GM12873 (cell line): Measurements from ENCODE around the gene GSK3A.

Experiments
- CTCF ChIP-seq: IDR thresholded peaks from 2 replicates; pipeline ENCODE4 v1.5.1; 2012; ENCODE audit warnings: low read depth, mild to moderate bottlenecking, moderate library complexity, low read length, control low read depth; ENCODE audit not compliant: insufficient read depth; ENCODE audit errors: missing control alignments

The GSK3A gene

DNA sequence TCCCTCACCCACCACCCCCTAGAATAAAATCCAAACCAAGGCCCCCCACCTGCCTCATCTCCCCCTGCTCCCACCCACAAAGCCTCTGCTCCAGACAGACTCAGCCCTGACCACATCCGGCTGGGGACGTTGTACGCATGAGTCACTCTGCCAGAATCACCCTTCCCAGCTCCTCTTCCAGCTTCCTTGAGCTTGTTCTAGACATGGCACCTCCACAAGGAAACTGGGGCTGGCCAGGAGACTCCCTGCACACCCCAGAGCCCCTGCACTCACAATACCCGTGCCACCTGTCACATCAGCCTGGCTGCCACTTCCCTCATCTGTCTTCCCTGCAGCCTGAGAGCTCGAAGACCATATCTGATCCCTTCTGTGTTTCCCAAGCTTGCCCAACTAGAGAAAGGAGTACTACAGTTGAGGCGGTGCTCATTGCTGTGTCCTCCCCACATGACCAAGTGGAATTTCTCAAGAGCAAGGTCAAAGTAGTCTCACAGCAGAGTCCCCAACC is 34.6 kb downstream of the GSK3A start:
- no peak for TF ChIP-seq CTCF

- TF ChIP-seq CTCF: no peak
These were observed 35.3 kb downstream of the GSK3A start for GRCh38 chr19:42206871-42207755.

GRCh38 chr19:42204664-42205063 is 37.7 kb downstream of the GSK3A start:
- no peak for TF ChIP-seq CTCF

GRCh38 chr19:42203700-42204099 is 38.7 kb downstream of the GSK3A start:
- no peak for TF ChIP-seq CTCF

DNA sequence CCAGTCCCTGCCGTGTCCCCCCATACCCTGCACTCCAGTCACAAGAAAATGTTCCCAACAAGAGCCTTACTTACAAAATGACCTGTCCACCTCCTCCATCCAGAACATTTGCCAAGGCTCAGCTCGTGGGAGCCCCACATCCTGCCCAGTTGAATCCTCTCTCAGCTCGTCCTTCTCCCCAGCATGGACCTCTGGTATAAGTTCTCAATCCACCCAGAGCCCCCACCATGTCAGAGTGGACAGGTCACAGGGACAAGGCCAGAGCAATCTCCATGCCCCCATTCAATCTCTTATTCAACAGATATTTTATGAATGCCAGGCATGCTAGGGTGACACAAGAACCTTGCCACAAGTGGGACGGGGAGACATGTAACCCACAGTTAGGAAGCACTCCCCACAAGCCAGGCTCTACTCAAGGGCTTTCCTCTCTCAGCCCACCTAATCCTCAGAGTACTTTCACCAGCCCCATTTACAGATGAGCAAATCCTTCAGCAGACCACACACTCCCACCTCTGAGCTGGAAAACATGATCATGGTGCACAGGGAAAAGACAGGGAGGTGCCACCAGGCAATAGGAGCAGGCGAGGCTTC is 40.0 kb downstream of the GSK3A start:
- no peak for TF ChIP-seq CTCF

DNA sequence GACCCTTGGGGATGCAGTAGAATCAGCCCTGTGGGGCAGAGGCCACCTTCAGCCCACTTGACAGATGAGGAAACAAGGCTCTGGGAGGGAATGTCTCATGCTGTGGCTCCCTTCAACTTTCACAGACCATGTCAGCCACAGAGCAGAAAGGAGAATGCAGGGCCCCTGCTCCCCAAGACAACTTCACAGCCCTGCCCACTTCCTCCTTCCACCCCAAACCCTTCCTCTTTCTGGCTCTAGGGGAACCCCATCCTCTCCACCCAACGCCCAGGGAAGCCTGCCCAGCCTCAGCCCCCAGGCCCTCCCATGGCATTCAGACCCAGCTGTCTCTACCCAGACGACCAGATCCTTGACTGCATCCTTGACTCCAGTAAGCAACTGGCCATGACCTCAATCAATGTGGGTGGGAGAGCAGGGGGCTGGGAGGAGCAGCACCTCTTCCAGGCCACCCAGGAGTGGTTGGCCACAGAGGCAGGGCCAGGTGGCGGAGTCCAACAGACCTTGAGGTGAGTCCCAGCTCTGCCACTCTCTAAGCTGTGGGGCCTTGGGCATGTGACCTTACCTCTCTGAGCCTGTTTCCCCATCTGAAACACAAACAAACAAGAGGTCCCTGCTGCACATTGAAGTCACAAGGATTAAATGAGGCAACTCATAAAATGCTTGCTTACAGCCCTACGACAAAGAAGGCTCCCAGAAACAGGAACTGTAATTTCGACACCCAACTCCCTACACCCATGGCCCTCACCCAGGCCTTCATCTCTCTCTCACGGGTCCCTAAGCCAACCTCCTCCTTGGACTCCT is 40.7 kb downstream of the GSK3A start:
- no peak for TF ChIP-seq CTCF

DNA sequence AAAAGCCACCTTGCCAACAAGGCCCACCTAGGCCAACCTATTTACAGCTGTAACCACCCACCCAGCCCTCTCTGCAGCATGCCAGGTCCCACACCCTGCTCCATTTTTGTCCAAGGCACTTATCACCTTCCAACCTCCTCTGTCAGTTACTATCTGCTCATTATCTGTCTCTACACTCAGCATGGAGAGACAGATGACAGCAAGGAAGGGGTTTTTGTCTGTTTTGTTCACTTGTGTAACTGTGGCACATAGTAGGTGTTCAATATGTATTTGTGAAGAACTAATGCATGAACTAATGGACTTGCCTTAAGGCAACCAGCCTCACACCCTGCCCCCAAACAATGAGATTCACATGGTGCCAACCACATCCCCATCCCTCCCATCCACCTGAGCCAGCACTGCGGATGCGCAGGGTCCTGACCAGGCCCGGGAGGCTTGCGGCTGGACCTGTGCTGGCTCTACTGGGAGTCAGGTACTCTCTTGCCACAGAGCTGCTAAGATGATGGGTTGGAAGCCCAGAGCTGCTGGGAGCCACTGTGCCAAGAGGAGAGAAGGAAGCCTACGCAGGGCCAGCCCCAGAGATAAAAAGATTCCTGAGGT is 42.2 kb downstream of the GSK3A start:
- no peak for TF ChIP-seq CTCF
